SJSA1 (cell line): ENCODE measurements around the gene PLXNA4. TPM values are rescaled to one million over a fixed set of nuclear protein-coding genes. Genes with fewer than 3 reads are reported as not detected.

ENCODE experiments used
- DNase-seq, 2 experiments: peaks; one replicate each; pipeline ENCODE4 v3.0.0-alpha.2; 2015 to 2020; ENCODE audit warnings: low spot score in 2 of 2, low read depth in 1 of 2
- H3K27ac ChIP-seq: fragments of 250-450 bp; sonication (Bioruptor Pico); 2 replicates; pipeline ENCODE4 v1.5.1; 2020; ENCODE audit warnings: mild to moderate bottlenecking, moderate library complexity
- H3K27me3 ChIP-seq: fragments of 250-450 bp; sonication (Bioruptor Pico); replicated peaks from 2 replicates; pipeline ENCODE4 v1.5.1; 2020; ENCODE audit warnings: mild to moderate bottlenecking, moderate library complexity
- H3K36me3 ChIP-seq: fragments of 250-450 bp; sonication (Bioruptor Pico); 2 replicates; pipeline ENCODE4 v1.5.1; 2020; ENCODE audit warnings: mild to moderate bottlenecking
- H3K4me1 ChIP-seq: fragments of 250-450 bp; sonication (Bioruptor Pico); replicated peaks from 2 replicates; pipeline ENCODE4 v1.6.1; 2021; ENCODE audit warnings: mild to moderate bottlenecking
- H3K4me3 ChIP-seq: fragments of 250-450 bp; sonication (Bioruptor Pico); 2 replicates; pipeline ENCODE4 v1.5.1; 2020; ENCODE audit warnings: mild to moderate bottlenecking
- H3K9me3 ChIP-seq: fragments of 250-450 bp; sonication (Bioruptor Pico); replicated peaks from 2 replicates; pipeline ENCODE4 v1.5.1; 2020; ENCODE audit warnings: mild to moderate bottlenecking
- total RNA-seq: library from RNA; depleted of rRNA; stranded (reverse); fragments of >200 nt; shearing (Covaris generic); gene quantifications from 2 replicates; pipeline ENCODE4 v1.2.3, GENCODE V29; 2014

The PLXNA4 gene
- total RNA-seq, 1 experiment from 2014 or later: not detected

GRCh38 chr7:132528695-132529094, 47.6 kb downstream of the PLXNA4 start:
- no peaks in the 10 kb centered on the region for H3K36me3 ChIP-seq
- no peak for DNase-seq
- H3K9me3 ChIP-seq: no peaks in the 10 kb centered on the region
- no peaks in the 10 kb centered on the region for H3K4me1 ChIP-seq
- H3K4me3 ChIP-seq: no peak overlapping the region
- H3K27ac ChIP-seq: no peak overlapping the region
- H3K27me3 ChIP-seq: no peaks in the 10 kb centered on the region; the same call in none of the 2 replicates

DNA sequence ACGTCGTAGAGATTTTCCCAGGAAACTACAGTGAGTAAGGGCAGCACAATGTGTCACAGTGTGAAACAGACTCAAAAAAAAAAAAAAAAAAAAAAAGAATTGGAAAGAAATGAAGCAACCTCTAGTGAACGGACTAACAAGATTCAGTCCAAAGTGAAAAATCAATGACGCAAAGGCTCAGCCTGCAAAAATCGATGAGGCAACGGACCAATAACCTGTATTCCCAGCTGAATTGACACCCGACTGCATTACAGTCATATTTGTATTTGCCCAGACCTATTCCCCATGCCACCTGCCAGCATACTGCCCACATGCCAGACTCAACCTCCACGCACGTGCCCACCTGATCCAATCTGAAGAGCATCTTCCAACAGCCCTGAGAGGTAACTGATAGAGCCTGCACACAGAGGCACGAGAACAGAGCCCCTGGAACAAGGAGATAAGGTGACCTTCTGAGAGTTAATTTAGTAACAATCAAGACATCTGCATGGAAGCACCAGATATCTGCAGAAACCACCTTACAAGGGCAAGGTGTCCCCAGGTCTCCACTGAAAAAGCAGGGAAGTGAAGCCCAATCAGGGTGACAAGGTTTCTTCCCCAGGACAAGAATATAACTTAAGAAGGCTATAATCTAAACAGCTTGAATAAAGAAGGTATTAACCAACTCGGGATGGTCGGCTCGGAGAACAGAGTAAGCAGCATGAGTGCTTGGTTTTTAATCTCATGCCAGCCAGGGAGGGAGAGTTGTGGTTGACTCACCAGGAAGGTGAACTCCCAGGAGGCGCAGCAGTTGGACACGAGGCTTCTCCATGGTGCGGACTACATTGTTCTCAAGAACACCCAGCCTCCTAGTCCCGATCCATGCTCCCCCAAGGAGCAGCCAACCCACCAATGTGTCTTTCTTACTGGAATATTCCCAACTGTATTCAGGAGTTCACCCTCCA, 48.5 kb downstream of the PLXNA4 start:
- H3K27me3 ChIP-seq: no peaks in the 10 kb centered on the region; the same call in none of the 2 replicates
- DNase-seq: no peak
- H3K36me3 ChIP-seq: no peaks in the 10 kb centered on the region
- H3K9me3 ChIP-seq: no peaks in the 10 kb centered on the region
- H3K4me3 ChIP-seq: no peak overlapping the region
- H3K27ac ChIP-seq: no peak overlapping the region
- no peaks in the 10 kb centered on the region for H3K4me1 ChIP-seq

GRCh38 chr7:132526111-132526740, 50.0 kb downstream of the PLXNA4 start:
- H3K27me3 ChIP-seq: no peaks in the 10 kb centered on the region; the same call in 1 of the 2 replicates

DNA sequence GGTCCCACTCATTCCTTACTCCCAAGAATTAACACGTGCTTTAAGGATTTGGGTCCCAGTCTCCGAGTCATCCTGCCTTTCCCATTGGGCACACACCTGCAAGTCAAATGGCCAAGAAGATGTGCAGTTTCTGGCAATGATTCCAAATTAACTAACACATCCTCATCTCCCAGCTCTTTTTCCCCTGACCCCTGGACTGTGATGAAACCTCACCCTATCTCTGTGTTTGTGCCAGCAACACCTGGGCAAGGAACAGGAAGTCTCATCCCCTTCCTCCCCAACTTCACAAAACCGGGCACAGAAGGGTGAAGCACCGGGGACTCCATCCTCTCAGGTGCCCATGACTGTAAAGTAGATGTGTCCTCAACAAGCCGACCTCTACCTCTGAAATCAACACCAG, 54.8 kb downstream of the PLXNA4 start:
- Histone ChIP-seq H3K36me3 (no peaks in the 10 kb centered on the region), H3K27me3 (no peaks in the 10 kb centered on the region), H3K9me3 (no peaks in the 10 kb centered on the region), H3K4me1 (no peaks in the 10 kb centered on the region), H3K4me3 (no peak overlapping the region), H3K27ac (no peak overlapping the region)
- no peak for DNase-seq

More at GRCh38 chr7:132526111-132526740, 50.0 kb downstream of the PLXNA4 start:
- no peaks in the 10 kb centered on the region for H3K4me1 ChIP-seq
- no peaks in the 10 kb centered on the region for H3K9me3 ChIP-seq
- H3K4me3 ChIP-seq: no peak overlapping the region
- DNase-seq: no peak
- H3K27ac ChIP-seq: no peak overlapping the region
- no peaks in the 10 kb centered on the region for H3K36me3 ChIP-seq

- H3K9me3 ChIP-seq: no peaks in the 10 kb centered on the region
- H3K4me1 ChIP-seq: no peaks in the 10 kb centered on the region
- H3K27me3 ChIP-seq: no peaks in the 10 kb centered on the region
- no peak overlapping the region for H3K4me3 ChIP-seq
- no peaks in the 10 kb centered on the region for H3K36me3 ChIP-seq
- no peak overlapping the region for H3K27ac ChIP-seq
- no peak for DNase-seq
Measured at GRCh38 chr7:132520591-132521280, 55.5 kb downstream of the PLXNA4 start.

- no peaks in the 10 kb centered on the region for H3K27me3 ChIP-seq
- no peaks in the 10 kb centered on the region for H3K36me3 ChIP-seq
- no peak overlapping the region for H3K27ac ChIP-seq
- H3K9me3 ChIP-seq: no peaks in the 10 kb centered on the region
- H3K4me3 ChIP-seq: no peak overlapping the region
- DNase-seq: no peak
- H3K4me1 ChIP-seq: no peaks in the 10 kb centered on the region
Measured at GRCh38 chr7:132519936-132520335, 56.3 kb downstream of the PLXNA4 start.

DNA sequence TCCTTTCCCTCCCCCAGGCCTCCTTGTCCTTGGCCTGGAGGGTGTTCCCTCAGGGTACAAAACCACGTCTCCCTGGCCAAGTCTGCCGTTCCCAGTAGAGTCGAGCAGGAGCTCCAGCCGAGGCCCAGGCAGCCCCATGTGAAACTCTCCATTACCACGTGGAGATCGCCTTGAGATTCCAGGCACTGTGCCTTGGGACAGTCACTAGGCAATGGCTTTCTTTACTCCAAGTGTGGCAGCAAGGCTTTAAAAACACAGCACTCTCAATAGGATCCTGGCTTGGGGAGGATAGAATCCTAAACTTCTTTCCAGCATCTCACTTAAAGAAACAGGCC, 57.5 kb downstream of the PLXNA4 start:
- DNase-seq: no peak
- Histone ChIP-seq H3K27ac (no peak overlapping the region), H3K27me3 (no peaks in the 10 kb centered on the region), H3K9me3 (no peaks in the 10 kb centered on the region), H3K4me3 (no peak overlapping the region), H3K4me1 (no peaks in the 10 kb centered on the region), H3K36me3 (no peaks in the 10 kb centered on the region)

- Histone ChIP-seq H3K27ac (no peak overlapping the region), H3K4me1 (no peaks in the 10 kb centered on the region), H3K9me3 (no peaks in the 10 kb centered on the region), H3K4me3 (no peak overlapping the region), H3K27me3 (no peaks in the 10 kb centered on the region), H3K36me3 (no peaks in the 10 kb centered on the region)
- no peak for DNase-seq
Measured at GRCh38 chr7:132518102-132518838, 58.0 kb downstream of the PLXNA4 start.

DNA sequence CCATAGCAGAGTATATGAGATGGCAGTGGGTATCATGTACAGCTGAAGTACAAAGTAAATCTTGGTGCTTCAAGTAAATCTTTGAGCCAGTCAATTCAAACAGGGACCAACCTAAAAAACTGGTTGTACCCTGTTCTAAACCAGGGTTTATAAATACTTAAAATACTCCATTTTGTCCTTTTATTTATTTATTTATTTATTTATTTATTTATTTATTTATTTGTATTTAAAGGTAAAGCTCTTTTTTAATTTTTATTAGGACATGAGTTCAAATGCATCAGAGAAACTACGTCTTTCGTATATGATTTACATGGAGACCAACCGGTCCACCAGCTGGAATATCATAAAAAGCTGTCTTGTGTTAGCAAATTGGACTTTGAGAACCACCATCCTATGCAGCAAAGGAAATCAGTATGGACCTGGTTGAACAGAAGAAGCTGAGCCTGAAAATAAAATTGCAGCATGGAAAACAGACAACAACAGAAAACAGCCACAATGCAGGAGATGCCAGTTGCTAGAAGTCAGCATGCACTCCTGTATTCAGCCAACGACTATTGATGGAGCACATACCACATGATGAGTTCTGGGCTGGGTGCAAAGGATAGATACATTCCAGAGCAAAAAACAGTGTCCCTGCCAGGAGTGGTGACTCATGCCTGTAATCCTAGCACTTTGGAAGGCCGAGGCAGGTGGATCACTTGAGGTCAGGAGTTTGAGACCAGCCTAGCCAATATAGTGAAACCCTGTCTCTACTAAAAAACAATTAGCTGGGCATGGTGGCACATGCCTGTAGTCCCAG, 60.0 kb downstream of the PLXNA4 start:
- Histone ChIP-seq H3K4me1 (no peaks in the 10 kb centered on the region), H3K27ac (no peak overlapping the region), H3K9me3 (no peaks in the 10 kb centered on the region), H3K4me3 (no peak overlapping the region), H3K27me3 (no peaks in the 10 kb centered on the region), H3K36me3 (no peaks in the 10 kb centered on the region)
- no peak for DNase-seq

GRCh38 chr7:132515181-132515580, 61.1 kb downstream of the PLXNA4 start:
- H3K9me3 ChIP-seq: no peaks in the 10 kb centered on the region
- H3K27me3 ChIP-seq: no peaks in the 10 kb centered on the region
- H3K4me3 ChIP-seq: no peak overlapping the region
- H3K4me1 ChIP-seq: no peaks in the 10 kb centered on the region
- H3K27ac ChIP-seq: no peak overlapping the region
- no peaks in the 10 kb centered on the region for H3K36me3 ChIP-seq
- DNase-seq: no peak

GRCh38 chr7:132514430-132514829, 61.8 kb downstream of the PLXNA4 start:
- H3K4me3 ChIP-seq: no peak overlapping the region
- no peak overlapping the region for H3K27ac ChIP-seq
- no peaks in the 10 kb centered on the region for H3K4me1 ChIP-seq
- H3K27me3 ChIP-seq: no peaks in the 10 kb centered on the region
- DNase-seq: no peak
- H3K36me3 ChIP-seq: no peaks in the 10 kb centered on the region
- no peaks in the 10 kb centered on the region for H3K9me3 ChIP-seq

- H3K27me3 ChIP-seq: no peaks in the 10 kb centered on the region
- no peak for DNase-seq
- no peaks in the 10 kb centered on the region for H3K36me3 ChIP-seq
- H3K27ac ChIP-seq: no peak overlapping the region
- H3K9me3 ChIP-seq: no peaks in the 10 kb centered on the region
- no peak overlapping the region for H3K4me3 ChIP-seq
- H3K4me1 ChIP-seq: no peaks in the 10 kb centered on the region
Measured at GRCh38 chr7:132511921-132512320, 64.3 kb downstream of the PLXNA4 start.

GRCh38 chr7:132511387-132511786, 64.9 kb downstream of the PLXNA4 start:
- no peaks in the 10 kb centered on the region for H3K4me1 ChIP-seq
- H3K4me3 ChIP-seq: no peak overlapping the region
- no peaks in the 10 kb centered on the region for H3K36me3 ChIP-seq
- no peak for DNase-seq
- no peaks in the 10 kb centered on the region for H3K9me3 ChIP-seq
- H3K27me3 ChIP-seq: no peaks in the 10 kb centered on the region
- H3K27ac ChIP-seq: no peak overlapping the region
